ENCODE measurements around the gene WASF2. TPM values are rescaled to one million over a fixed set of nuclear protein-coding genes. Genes with fewer than 3 reads are reported as not detected.

Gene WASF2
- total and polyA plus RNA-seq, 2 of the 4 experiments (the other 2 are of a cell fraction), result 7.9 to 45.4 TPM

GRCh38 chr1:27454610-27455009 lies 35.4 kb downstream of the WASF2 start:
- no peak for TF ChIP-seq MAFK (IDR thresholded peaks at IDR 0.05; ENCODE audit: low read depth, low read length)
- no peak for TF ChIP-seq USF2 (IDR thresholded peaks at IDR 0.05; ENCODE audit: low read depth, low read length)
- TF ChIP-seq SMC3 (IDR thresholded peaks at IDR 0.05; ENCODE audit: low read depth, low read length), result no peak
- TF ChIP-seq MAZ (IDR thresholded peaks at IDR 0.05; ENCODE audit: borderline replicate concordance, low read depth, low read length), result no peak
- TF ChIP-seq BHLHE40 (IDR thresholded peaks at IDR 0.05; ENCODE audit: low read depth, low read length), result no peak
- no peak for TF ChIP-seq FOS (IDR thresholded peaks at IDR 0.05; ENCODE audit: low read depth, low read length)
- Histone ChIP-seq H2BK5ac (ENCODE audit: low read depth, low read length, poor library complexity, severe bottlenecking) (no peak overlapping the region), H3K14ac (replicated peaks; ENCODE audit: low read depth, low read length) (no peak overlapping the region), H3K56ac (ENCODE audit: extremely low read depth, insufficient read depth, low read length) (no peak overlapping the region), H2BK15ac (ENCODE audit: low read depth, low read length) (no peak overlapping the region), H4K8ac (ENCODE audit: low read depth in 2 of 2, low read length in 2 of 2) (no peak overlapping the region), H2AK5ac (ENCODE audit: low read depth, low read length) (no peak overlapping the region), H2AK9ac (replicated peaks; ENCODE audit: low read depth, low read length, poor library complexity) (no peak overlapping the region), H3K4me2 (ENCODE audit: low read depth, low read length) (no peak overlapping the region), H3K9ac (ENCODE audit: low read depth, low read length) (no peak overlapping the region), H3K27ac (ENCODE audit: insufficient read depth, low read length) (no peak overlapping the region), H3K4me1 (ENCODE audit: control insufficient read depth, insufficient read depth, low read length) (peaks cover 2% of the 10 kb centered on the region; the same call in 1 of the 2 replicates), H3K9me3 (ENCODE audit: control insufficient read depth, insufficient read depth, low read length) (no peaks in the 10 kb centered on the region), H3K27me3 (ENCODE audit: control insufficient read depth, insufficient read depth, low read length) (no peaks in the 10 kb centered on the region), H3K79me1 (ENCODE audit: low read depth in 1 of 2, low read length in 2 of 2) (peaks cover 30 to 69% of the 10 kb centered on the region in 2 experiments), H3K4ac (ENCODE audit: low read depth, low read length) (no peak overlapping the region), H2AFZ (replicated peaks; ENCODE audit: low read length, poor library complexity) (no peak overlapping the region), H3K18ac (ENCODE audit: low read depth, low read length) (no peak overlapping the region), H3K36me3 (ENCODE audit: control insufficient read depth, insufficient read depth, low read length) (peaks cover 3% of the 10 kb centered on the region), H4K20me1 (ENCODE audit: insufficient read depth, low read length) (peaks cover 40% of the 10 kb centered on the region), H2BK120ac (ENCODE audit: low read depth, low read length) (no peak overlapping the region), H3K4me3 (ENCODE audit: insufficient read depth, low read depth, low read length) (no peak overlapping the region), H3K23ac (ENCODE audit: low read depth, low read length) (no peak overlapping the region), H3K9me1 (ENCODE audit: insufficient read depth, low read length) (no peaks in the 10 kb centered on the region), H4K91ac (ENCODE audit: insufficient read depth, low read depth, low read length) (no peak overlapping the region), H2BK20ac (ENCODE audit: low read depth, low read length) (no peak overlapping the region), H4K5ac (ENCODE audit: low read depth, low read length) (no peak overlapping the region)
- DNase-seq (no peak), ATAC-seq (ENCODE audit: low read depth) (no peak)
- ChIA-PET POLR2A (ENCODE audit: unreplicated experiment) (no interaction called here), CTCF (interaction anchor here (0.5 kb wide), 1 partner anchor 76 kb away, joined by 3 read pairs; no protein-coding TSS in a partner anchor)
- BruUV-seq (replicated peaks), result no TSS peak
- intact Hi-C loops (cut with micrococcal nuclease) (no loop called here), dilution Hi-C loops (cut with HindIII; ENCODE audit: low sequenced_read_pairs, unreplicated experiment) (no loop called here), in situ Hi-C loops (cut with MboI; ENCODE audit: low sequenced_read_pairs) (no loop called here)
- no CpG with 5 or more reads among the region's 4 CpGs for WGBS, 2 experiments (ENCODE audit: extremely low coverage in 2 of 2, insufficient read length in 1 of 2)
